Dermis microvascular lymphatic vessel endothelial cell (primary cell): ENCODE data around the gene TEX2. TPM values are rescaled to one million over a fixed set of nuclear protein-coding genes. Genes with fewer than 3 reads are reported as not detected.
A peak's percentile ranks its signal among the peaks of the same experiment; 100 is the strongest.

Experiments
- DNase-seq, 2 donors: peaks; one replicate each; pipeline versions ENCODE4 v3.0.0 to v3.0.0-alpha.2; 2010; ENCODE audit warnings: low read depth in 2 of 2
- total RNA-seq: library from RNA; depleted of rRNA; stranded (reverse); fragments of >200 nt; gene quantifications from 2 replicates; pipeline ENCODE4 v1.2.1, GENCODE V29; 2014

The TEX2 gene
- total RNA-seq, 1 donor from 2014 or later, result 20.2 TPM

- no peak for DNase-seq
Measured at GRCh38 chr17:64269687-64270649, 6.9 kb upstream of the TEX2 start.

GRCh38 chr17:64264891-64265290, 1.8 kb upstream of the TEX2 start:
- DNase-seq, result peak in 1 of 2 donors; percentile 23

- peak in 1 of 2 donors; percentile 36 for DNase-seq
Measured at GRCh38 chr17:64262198-64262999, 661 bp downstream of the TEX2 start.

GRCh38 chr17:64261417-64262145, 1.5 kb downstream of the TEX2 start:
- DNase-seq, result no peak

- DNase-seq, result no peak
Measured at GRCh38 chr17:64260886-64261285, 2.2 kb downstream of the TEX2 start.

GRCh38 chr17:64259922-64260321, 3.1 kb downstream of the TEX2 start:
- DNase-seq, result no peak

GRCh38 chr17:64259426-64259825, 3.6 kb downstream of the TEX2 start:
- DNase-seq, result no peak

GRCh38 chr17:64256913-64257807, 5.9 kb downstream of the TEX2 start:
- peak; percentile 38 to 64 for DNase-seq

- no peak for DNase-seq
Measured at GRCh38 chr17:64255764-64256163, 7.3 kb downstream of the TEX2 start.

GRCh38 chr17:64254755-64255154, 8.3 kb downstream of the TEX2 start:
- DNase-seq, result no peak

GRCh38 chr17:64253470-64253869, 9.6 kb downstream of the TEX2 start:
- DNase-seq, result no peak

- no peak for DNase-seq
Measured at GRCh38 chr17:64252831-64253230, 10.2 kb downstream of the TEX2 start.

- no peak for DNase-seq
Measured at GRCh38 chr17:64250233-64250835, 12.7 kb downstream of the TEX2 start.

- no peak for DNase-seq
Measured at GRCh38 chr17:64247836-64248235, 15.2 kb downstream of the TEX2 start.

GRCh38 chr17:64245218-64246145, 17.6 kb downstream of the TEX2 start:
- DNase-seq, result no peak

GRCh38 chr17:64244165-64244564, 18.9 kb downstream of the TEX2 start:
- no peak for DNase-seq

- no peak for DNase-seq
Measured at GRCh38 chr17:64243340-64243739, 19.7 kb downstream of the TEX2 start.

GRCh38 chr17:64242633-64243032, 20.4 kb downstream of the TEX2 start:
- DNase-seq, result no peak

- DNase-seq, result peak; percentile 50 to 90
Measured at GRCh38 chr17:64240741-64241347, 22.2 kb downstream of the TEX2 start.
